Endothelial cell of hepatic sinusoid (primary cell): Measurements from ENCODE around the gene TMEM43.

Experiments used
- in situ Hi-C: cut with HindIII; loops from 2 replicates; pipeline ENCODE4 v1.10.0; 2017; ENCODE audit warnings: low sequenced_read_pairs

TMEM43 gene

DNA sequence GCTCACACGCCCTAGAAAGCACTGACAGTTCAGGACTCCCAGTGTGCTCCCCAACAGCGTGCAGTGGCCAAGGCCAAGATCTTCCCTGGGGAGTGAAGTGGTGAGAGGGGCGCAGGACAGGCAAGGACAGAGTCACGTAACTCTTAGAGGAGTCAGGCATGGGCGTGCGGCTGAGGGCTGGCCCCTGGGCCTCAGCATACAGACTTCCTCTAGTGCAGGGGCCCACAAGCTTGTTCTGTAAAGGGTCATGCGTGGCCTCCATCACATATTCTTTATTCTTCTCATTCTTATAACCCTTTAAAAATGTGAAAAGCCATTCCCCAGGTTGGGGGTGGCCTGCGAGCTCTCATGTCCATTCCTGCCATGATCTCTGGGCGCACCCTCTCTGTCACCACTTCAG, 25.2 kb downstream of the TMEM43 start:
- in situ Hi-C loops = no loop called here

DNA sequence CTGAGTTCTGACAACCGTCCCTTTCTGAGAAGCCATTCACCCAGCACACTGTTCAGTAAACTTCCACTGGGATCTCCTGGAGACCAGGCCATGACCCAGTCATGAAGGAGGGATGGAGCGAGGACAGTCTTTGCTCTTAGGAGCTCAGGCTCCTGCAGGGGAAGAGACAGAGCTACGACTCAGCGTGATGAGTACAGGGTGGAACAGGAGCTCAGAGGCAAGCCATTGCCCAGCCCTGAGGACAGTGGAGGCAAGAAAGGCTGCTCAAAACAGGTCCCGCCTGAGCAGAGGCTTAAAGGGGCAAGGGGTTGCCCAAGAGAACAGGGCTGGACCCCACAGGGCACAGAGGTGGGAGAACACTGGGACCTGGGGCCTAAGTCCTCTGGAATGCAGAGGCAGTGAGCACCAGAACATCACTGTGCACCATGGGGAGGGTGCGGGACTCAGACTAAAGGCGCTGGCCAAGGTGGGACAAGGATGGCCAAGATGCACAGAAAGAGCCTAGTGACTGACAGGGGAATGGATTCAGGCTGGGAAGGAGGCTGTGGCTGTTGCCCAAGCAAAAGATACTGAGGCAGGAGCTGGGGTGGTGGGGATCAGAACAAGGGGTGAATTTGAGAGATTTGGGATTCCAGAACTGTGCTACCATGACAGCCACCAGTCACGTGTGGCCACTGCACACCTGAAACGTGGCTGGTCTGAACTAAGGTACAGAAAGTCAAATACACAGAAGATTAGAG, 25.8 kb downstream of the TMEM43 start:
- in situ Hi-C loops = no loop called here

DNA sequence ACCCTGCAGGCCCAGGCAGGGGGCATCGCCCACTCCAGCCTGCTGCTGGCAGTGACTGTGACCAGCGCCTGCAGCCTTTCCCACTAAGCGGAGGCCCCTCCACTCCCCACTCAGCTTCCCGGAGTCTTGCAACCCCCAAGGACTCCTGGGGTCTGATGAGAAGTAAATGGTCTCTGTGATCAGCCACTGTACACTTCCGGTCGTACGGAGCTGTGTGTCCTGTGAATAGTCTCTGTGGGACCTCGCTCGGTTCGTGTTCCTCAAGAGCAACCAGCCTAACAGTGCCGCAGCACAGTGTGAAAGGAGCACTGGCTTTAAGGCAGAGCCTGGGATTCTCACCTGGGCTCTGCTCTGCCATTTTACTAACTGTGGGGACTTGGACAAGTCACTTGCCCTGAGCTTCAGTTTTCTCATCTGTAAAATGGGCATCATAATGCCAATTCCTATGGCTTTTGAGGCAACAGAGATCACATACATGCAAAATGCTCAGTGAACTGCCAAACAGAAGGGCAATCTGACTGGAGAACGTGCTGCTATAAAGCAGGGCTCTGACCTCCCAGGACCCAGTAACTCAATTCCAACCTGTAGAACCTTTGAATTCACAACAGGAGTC, 26.7 kb downstream of the TMEM43 start:
- in situ Hi-C loops = no loop called here

DNA sequence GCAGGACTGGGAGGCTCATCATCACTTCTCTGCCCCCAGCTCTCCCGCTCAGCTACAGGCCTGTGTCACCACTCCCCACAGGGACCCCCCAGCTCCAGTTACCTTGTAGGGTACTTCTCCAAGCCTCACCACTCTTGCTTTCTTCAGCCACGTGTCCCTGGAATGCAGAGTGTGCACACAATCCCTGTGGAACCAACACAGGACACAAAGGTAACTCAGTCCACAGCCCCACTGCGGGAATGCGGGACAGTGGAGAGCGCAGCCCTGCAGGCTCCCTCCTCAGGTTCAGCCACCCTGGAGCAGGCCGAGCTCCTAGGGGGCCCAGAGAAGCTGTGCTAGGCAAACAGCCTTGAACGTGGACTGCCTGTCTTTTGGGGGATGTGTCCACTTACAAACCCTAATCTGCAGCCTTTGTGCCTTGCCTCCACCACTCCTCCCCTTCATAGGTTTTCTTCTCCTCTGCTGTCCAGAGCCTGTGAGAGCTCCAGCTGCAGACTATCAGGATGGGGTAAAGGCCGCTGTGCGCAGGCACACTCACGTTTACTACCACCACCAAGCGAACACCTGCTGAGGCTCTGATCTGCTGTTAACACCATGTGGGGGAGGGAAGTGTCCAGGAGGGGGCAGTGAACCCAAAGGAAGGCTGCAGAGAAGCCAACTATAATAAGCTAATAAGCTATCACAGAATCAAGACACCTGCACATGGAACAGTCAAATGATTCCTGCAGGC, 27.5 kb downstream of the TMEM43 start:
- in situ Hi-C loops = no loop called here

DNA sequence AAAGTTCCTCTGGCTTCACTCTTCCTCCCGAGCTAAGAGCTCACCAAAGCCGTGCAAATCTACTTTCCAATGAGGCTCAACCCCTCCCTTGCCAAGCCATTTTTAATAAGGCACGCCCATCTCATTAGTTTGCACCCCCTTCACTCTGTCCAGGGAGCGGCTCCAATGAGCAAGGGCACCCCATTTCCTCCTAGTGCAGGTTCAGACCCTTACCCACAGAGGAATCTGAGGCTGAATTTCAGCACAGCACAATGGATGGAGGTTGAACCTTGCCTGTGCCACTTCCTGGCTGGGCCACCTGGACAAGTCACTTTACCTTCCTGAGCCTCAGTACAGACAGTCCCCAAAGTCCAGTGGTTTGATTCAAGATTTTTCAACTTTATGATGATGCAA, 28.1 kb downstream of the TMEM43 start:
- in situ Hi-C loops = no loop called here

DNA sequence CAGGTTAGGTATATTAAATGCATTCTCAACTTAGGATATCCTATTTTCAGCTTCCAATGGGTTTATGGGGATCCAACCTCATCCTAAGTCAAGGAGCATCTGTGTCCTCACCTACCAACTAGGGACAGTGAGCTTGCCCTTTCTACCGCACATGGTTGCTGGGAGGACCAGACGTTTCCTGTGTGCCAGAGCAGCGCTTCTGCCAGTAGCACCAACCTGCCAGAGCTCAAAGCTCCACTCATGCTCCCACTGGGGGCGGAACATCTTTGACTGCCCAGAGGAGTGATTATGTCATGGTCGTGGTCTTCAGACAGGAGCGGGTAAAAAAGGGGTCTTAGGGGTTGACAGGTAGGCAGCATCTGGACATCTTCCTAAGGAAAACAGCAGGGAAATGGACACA, 28.8 kb downstream of the TMEM43 start:
- in situ Hi-C loops = no loop called here

DNA sequence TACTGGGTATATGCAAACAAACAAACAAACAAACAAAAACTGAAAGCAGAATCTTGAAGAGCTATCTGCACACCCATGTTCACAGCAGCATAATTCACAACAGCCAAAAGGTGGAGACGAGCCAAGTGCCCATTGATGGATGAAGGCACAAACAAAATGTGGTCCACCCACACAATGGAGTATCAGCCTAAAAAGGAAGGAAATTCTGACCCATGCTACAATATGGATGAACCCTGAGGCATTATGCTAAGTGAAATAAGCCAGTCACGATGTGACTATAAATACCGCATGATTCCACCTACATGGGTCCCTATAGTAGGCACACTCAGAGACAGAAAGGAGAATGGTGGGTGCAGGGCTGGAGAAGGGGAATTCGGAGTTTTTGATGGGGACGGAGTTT, 29.4 kb downstream of the TMEM43 start:
- in situ Hi-C loops = no loop called here

DNA sequence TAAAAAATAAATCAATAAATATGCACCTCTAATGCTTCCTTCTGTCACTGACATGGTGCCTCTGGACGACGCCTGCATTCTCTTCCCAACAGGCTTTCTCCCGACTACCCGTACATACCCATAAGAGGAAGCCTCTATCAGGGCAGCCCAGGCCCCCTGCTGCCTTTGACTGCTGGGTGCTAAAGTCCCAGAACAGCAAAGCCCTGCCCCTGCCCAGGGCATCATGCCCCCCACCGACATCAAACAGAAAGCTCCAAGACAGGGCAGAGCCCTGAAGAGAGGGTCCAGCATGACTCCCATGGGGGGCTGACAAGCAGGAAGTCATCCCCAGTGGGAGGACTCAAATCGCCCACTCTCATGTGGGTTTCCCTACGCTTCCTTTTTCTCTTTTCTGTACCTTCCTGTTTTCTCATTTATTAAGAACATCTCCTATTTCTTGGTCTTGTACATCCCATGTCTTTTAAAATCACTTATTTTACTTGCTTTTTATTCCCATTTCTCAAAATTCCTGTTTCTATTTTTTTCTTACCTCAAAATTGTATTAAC, 30.1 kb downstream of the TMEM43 start:
- in situ Hi-C loops = no loop called here

DNA sequence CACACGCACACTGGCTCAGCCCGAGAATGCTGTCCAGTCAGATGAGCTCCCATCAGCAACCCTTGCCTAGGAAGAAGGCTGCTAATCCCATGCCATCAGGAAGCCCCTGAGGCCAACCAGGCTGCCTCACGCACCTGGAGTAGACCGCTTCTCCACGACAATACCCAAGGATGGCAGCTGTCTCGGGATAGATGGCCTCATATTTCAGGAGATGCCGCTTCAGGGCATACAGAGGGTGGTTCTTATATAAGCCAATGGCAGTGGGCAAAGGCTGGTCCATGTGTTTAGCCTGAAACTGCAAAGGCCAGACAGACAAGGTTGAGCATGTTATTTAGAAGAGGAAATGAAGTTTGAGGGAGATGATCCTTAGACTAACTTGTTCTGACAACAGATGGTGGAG, 31.3 kb downstream of the TMEM43 start:
- in situ Hi-C loops = no loop called here

DNA sequence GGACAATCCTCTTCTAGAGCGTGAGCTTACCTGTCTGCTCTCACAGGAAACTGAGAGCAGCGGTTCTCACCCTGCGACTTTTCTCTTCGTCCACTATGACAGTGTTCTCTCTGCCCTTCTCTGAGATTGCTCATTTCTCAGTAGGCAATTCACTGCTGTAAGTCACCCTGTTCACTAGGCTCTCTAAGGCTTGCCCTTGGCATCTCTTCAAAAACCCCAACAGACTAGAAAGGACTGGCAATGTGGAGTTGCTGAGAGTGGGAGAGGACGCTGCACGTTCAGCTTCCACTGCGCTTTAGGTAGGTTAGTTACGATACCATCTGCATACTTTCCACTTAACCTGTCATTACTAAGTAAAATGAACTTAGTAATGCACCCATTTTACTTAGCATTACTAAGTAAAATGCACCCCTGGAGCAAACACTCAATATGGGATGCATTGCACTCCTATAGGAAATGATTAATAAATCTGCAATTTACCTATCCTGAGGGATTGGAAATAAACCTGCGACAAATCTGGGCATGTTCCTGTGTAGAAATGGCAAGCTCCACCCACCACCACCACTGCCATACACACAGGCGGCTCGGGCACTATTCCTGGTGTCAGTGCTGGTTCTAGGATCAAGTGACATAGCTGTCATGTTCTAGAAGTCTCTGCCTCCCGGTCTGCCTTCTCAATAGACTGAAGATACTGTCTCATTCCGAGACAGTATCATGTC, 32.1 kb downstream of the TMEM43 start:
- in situ Hi-C loops = no loop called here

DNA sequence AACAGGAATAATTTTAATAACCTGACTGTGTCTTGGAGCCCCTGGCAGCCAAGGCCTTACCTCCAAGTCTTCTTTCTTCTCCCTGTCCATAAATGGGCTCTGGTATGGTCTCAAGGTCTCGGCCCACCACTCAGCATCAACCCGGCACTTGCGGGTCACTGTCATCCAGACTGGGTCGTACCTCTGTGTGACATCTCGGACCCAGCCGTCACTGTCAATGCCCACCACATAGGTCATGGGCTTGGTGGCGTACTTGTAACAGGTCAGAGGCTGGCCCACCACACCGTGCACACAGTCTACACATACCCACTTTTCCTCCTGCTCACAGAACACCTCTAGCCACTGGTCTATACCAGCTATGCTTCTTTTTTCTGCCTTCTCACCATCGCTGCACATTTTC, 33.1 kb downstream of the TMEM43 start:
- in situ Hi-C loops = no loop called here

DNA sequence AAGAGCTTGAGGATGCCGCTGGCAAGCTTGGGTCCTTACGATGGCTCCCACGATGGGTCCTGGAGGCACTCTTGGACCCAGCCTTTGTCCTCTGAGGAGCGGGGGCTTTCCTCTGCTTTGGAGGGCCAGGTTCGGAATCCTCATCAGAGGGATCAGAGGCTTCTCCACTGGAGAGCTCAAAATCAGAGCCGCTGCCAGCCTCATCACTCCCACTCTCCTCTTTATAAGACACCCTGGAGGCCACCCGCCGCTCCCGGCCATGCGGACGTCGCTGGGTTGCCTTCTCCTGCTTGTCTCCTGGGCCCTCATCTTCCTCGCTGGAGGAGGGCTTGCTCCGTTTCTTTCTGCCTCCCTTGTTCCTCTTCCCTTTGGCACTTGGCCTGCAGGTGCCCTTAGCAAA, 33.5 kb downstream of the TMEM43 start:
- in situ Hi-C loops = no loop called here

DNA sequence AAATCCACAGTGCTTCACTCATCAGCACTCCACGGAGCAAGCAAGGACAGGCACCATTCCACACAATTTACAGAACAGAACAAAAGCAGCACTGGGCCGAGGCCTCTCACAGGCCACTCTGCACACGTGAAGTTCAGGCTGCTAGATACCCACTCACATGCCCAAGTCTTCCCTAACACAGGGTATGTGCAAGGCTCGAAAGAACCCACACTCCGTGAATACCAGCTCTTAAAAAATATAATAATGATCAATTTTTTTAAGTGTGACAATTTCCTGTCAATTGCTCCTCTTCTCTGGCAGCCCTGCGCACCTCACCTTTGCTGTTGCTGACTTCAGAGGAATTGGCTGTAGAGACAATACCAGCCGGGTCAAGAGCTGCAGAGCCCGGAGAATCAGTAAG, 34.6 kb downstream of the TMEM43 start:
- in situ Hi-C loops = no loop called here

DNA sequence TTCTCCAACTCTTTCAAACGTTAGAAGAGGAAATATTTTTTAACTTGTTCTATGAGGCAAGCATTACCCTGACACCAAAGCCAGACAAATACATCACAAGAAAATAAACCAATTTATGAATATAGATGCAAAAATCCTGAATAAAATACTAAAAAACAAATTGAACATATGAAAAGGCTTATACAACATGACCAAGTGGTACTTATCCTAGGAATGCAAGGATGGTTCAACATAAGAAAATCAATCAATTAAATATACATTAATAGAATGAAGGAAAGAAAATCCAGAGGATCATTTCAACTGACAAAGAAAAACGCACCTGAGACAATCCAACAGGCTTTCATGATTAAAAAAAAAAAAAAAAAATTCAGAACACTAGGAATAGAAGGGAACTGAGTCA, 36.4 kb downstream of the TMEM43 start:
- in situ Hi-C loops = no loop called here

DNA sequence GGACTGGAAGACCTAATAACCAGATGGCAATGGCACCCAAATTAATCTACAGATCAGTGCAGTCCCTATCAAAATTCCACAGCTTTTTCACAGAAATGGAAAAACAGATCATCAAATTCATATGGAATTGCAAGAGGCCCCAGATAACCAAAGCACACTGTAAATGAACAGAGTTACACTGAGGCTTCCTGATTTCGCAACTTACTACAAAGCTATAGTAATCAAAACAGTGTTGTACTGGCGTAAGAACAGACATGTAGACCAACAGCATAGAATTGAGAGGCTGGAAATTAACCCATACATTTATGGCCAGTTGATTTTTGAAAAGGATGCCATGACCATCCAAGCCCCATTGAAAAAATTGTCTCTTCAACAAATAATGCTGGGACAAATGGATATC, 37.3 kb downstream of the TMEM43 start:
- in situ Hi-C loops = no loop called here

DNA sequence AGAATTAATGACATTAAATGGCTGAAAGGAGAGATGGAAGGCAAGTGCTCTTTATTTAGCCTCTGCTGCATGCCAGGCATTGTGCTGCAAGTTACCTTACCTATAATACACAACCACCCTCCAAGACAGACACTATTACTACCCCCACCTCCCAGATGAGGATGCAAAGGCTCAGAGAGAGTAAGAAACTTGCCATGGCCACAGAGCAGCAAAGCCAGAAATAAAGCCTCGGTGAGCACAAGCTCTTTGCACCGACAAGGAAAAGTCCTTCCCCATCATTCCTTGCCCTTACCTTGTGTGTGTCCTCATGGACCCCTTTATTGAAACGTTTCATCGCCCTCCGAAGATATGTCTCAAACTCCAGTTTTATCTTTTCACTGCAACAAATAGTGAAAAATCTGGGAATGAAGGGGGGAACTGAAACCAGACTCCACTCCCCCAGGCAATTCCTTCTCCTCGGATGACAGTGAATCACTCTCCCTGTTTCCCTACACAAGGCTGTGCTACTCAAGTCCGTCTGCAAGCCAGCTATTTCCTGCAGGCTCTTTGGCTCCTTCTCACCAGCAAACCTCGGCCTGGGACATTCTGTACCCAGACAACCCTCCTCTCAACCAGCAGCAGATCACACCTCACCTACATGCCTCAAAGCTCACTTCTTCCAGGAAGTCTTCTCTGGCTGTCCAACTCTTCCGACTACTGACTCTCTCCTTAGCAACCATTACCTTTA, 42.2 kb downstream of the TMEM43 start:
- in situ Hi-C loops = no loop called here

DNA sequence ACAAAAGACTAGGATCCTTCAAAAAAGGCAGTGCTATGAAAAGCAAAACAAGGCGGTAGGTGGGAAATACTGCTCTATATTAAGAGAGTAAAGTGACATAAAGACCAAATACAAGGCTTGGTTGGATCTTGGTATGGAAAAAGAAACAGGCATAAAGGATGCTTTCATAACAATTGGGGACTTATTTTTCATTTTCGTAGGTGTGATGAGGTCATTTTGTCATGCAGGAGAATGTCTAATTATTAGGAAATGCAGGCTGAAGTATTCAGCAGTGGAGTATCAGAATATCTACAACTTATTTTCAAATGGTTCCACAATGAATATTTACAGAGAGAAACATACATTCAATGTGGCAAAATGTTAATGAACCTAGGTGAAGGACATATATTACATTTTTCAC, 44.6 kb downstream of the TMEM43 start:
- in situ Hi-C loops = no loop called here

DNA sequence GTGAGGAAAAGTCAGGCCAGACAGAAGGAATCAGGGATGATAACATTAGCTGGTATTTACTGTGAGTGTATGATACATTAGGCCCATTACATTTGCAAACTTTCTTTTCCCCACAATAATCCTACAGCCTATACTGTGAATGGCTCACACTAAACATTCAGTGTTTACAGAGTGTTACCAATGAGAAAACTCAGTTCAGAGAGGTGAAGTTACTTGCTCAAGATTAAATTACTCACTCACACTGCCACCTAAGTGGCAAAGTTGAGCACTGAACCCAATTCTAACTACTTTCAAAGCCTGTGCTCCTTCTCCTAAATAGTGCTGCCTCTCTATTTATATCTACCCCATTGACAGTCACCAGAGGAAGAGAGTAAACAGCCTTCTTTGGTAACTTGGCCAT, 45.0 kb downstream of the TMEM43 start:
- in situ Hi-C loops = no loop called here

DNA sequence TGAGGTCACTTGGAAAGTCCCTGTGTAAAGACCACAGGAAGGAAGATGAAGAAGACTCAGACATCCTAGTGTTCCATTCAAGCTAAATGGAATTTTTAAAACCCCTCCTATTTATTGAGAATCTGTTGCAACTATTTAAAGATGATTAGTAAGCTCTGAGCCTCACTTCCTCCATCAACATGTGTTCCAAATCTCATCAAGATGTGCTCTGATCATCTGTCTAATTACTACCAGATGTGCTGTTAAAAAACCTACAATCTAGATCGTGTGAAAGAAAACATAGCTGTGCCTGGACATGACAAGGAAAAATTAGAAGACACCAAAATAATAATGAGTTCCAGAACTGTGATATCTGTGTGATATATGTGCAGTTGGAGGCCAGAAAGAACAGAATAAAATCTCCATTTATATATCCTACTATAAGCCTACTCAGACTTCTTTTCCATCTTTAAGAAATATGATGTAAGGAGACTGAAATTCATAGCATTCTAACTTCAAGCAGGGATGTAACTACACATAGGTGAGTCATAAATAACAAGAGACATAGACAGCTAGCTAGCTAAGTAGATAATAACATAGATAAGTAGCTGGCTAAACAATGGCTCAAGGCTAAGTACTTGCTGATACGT, 45.8 kb downstream of the TMEM43 start:
- in situ Hi-C loops = no loop called here

DNA sequence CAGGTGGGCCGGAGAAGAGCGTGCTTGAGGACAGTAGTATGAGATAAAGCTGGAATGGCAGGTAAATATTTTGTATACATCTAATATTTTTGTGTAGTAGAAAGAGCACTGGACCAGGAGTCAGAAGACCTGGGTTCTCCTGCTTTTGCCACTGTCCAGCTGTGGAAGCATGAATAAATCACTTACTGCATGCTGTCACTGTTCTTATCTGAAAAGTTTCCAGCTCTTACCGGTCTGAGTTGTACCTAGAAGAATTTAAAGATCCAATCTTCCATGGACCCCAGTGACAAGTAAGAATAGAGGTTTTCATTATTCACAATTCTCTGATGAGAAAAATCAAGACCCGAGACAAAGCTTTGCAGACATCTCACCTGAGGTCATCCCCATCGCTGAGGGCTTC, 47.6 kb downstream of the TMEM43 start:
- in situ Hi-C loops = no loop called here
